ENCODE results near the gene DAAM2.
A peak's percentile ranks its signal among the peaks of the same experiment; 100 is the strongest.

Gene DAAM2

DNA sequence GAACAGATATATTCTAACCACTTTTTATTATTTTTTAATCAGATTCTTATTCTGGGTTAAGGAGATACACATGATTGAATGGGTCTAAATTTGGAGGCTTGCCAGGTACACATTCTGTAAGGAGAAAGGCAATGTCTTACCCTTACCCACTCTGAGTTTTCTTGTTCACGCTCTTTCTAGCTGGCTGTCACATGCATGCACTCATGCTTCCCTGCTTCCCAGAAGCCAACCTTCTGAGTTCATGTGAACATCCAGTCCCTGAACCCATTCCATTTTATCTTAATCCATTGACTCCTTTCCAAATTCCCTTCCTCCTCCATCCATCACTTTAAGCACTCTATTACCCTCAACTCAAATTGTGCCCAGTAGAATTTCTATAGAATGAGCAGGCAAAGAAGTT is 159.5 kb downstream of the DAAM2 start:
- in situ Hi-C loops (cut with HindIII; ENCODE audit: low sequenced_read_pairs) = no loop called here
- H3K4me3 ChIP-seq (ENCODE audit: low read depth, low read length) = no peak overlapping the region
- no peak for DNase-seq (ENCODE audit: low read depth)
- TF ChIP-seq, protein P1, sequence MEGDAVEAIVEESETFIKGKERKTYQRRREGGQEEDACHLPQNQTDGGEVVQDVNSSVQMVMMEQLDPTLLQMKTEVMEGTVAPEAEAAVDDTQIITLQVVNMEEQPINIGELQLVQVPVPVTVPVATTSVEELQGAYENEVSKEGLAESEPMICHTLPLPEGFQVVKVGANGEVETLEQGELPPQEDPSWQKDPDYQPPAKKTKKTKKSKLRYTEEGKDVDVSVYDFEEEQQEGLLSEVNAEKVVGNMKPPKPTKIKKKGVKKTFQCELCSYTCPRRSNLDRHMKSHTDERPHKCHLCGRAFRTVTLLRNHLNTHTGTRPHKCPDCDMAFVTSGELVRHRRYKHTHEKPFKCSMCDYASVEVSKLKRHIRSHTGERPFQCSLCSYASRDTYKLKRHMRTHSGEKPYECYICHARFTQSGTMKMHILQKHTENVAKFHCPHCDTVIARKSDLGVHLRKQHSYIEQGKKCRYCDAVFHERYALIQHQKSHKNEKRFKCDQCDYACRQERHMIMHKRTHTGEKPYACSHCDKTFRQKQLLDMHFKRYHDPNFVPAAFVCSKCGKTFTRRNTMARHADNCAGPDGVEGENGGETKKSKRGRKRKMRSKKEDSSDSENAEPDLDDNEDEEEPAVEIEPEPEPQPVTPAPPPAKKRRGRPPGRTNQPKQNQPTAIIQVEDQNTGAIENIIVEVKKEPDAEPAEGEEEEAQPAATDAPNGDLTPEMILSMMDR (IDR thresholded peaks at IDR 0.05; ENCODE audit: low read depth, low read length, missing control alignments) = no peak

DNA sequence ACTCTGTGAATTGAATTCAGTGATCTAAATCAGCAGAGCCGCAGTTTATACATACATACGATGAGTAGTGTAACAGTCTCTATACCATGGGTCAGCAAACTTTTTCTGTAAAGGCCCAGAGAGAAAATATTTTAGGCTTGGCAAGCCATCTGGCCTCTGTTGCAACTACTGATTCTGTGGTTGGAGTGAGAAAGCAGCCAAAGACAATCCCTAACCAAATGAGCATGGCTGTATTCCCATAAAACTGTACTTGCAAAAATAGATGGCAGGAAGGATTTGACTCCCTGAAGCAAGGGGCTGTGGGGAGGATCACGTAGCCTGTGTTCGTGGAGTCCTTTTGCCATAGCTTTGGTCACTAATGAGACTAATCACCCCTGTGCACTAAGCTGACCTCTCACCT is 160.0 kb downstream of the DAAM2 start:
- TF ChIP-seq, protein P1 (IDR thresholded peaks at IDR 0.05; ENCODE audit: low read depth, low read length, missing control alignments) = no peak
- peak; percentile 23 for DNase-seq (ENCODE audit: low read depth)
- in situ Hi-C loops (cut with HindIII; ENCODE audit: low sequenced_read_pairs) = no loop called here
- no peak overlapping the region for H3K4me3 ChIP-seq (ENCODE audit: low read depth, low read length)

DNA sequence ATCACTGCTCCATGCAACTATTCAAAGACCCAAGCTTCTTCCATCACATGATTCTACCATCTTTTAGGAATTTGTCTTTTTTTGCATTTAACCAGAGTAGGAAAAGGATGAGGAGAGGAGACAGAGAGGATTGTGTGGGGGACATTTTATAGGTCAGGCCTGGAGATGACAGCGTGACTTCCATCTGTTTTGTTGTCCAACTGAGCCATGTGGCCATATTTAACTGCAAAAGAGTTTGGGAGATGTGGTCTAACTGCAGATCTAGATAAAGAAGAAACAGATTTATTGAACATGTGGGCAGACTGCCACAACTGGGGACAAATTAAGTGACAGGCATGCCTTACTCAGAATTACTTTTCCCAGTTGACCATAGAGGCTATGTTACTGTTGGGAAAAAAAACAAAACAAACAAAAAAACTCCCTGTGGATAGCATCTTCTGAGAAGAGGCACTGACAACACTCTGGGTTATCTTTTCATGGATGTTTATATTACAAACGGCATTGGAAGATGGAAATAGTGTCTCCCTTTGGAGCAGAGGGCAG is 161.0 kb downstream of the DAAM2 start:
- DNase-seq (ENCODE audit: low read depth) = no peak
- H3K4me3 ChIP-seq (ENCODE audit: low read depth, low read length) = no peak overlapping the region
- in situ Hi-C loops (cut with HindIII; ENCODE audit: low sequenced_read_pairs) = no loop called here
- TF ChIP-seq, protein P1 (IDR thresholded peaks at IDR 0.05; ENCODE audit: low read depth, low read length, missing control alignments) = no peak

Data from astrocyte of the cerebellum (primary cell).